Measurements from ENCODE around the gene TRAM1L1.

The TRAM1L1 gene
- 0 reads per million in 4 donors for total RNA-seq

DNA sequence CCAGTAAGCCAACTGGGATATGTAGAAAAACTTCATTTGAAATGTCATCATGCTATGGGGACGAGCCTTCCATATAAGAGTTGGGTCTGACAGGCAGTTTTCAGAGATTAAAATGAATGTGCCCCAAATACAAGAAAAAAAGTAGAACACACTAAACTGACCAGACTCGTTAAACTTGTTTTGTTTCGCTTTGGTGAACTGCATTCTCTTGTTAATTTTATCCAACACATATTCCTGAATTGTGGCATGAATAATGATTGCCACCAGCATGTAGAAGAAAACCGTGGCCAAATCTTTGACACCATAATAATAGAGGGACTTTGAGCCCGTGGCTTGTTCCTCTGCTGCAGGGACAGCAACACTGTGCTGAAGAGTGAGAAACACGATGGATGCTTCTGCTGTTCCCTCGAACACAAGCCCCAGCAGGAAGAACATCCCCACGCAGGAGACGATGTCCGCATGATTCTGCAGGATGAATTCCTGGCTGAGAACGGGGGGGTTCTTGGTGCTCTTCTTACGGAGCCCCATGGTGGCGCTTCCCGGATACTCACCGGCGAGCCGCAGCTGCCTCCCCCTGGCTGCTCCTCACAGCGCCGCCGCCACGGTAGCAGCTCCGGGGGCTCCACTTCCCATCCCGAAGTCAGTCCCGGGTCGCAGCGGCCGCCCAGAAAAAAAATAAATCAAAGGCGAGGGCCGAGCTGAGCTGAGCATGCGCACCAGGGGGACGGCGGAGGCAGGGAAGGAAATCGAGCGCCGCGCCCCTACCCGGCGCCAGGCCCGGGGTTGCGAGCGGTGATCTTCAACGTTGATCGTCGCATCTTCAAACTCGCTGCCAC is at the start of gene TRAM1L1:
TRAM1L1 (minus strand) TSS at position 711 of the 836 bp plus-strand sequence; CDS start at position 528, 183 bp downstream.
- peak in 1 of 5 donors; percentile 7 for DNase-seq

DNA sequence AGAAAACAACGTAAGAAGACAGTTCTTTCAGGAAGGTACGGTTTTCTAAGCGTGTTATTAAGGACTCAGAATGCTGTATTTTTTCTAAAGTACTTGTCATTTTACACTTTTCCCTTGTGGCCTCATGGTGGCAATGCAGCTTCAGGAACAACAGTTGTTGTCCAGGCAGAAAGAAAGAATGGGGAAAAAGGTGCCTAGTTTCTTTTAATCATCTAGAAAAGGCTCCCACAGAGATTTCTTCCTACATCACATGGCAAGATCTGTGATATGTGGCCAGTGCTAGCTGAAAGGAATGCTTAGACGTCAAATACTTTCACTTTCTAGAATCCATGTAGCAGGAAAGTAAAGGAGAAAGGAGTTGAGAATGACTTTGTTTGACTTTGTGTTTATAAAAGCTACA is 49.0 kb upstream of the TRAM1L1 start:
- no peak for DNase-seq

DNA sequence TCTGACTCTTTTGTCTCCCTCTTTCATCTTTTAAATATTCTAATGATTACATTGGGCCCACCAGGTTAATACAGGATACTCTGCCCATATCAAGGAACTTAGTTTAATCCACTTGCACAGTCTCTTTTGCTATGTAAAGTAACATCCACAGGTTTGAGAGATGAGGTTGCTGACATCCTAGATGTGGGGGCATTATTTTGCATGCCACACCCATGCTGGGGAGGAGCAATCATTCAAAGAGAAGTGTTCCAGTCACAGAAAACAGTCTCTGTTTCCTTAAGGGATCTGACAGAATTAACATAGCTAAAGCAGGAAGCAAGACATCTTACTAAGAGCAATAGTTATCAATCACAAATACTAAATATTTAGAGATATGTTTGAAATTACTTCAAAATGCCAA is 11.5 kb upstream of the TRAM1L1 start:
- no peak for DNase-seq

- no peak for DNase-seq
Observed at GRCh38 chr4:117096462-117096861, 11.1 kb upstream of the TRAM1L1 start.

DNA sequence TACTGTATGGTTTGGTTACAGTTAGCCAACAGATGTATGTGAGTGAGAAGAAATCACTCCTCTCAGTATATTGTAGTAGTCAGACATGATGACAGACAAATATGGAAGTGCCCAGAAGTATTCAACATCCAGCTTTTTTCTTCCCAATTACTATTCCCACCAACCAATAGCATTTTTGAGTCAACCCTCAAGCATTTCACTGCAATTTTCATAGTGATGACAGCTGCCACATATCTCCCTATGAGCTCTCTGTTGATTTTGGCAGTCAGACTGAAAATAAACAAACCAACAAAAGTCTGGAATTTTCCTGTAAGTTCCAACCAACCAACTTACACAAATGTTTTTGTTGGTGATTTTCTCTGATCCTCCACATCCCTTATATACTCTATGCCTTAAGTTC is 8.2 kb upstream of the TRAM1L1 start:
- no peak for DNase-seq

DNA sequence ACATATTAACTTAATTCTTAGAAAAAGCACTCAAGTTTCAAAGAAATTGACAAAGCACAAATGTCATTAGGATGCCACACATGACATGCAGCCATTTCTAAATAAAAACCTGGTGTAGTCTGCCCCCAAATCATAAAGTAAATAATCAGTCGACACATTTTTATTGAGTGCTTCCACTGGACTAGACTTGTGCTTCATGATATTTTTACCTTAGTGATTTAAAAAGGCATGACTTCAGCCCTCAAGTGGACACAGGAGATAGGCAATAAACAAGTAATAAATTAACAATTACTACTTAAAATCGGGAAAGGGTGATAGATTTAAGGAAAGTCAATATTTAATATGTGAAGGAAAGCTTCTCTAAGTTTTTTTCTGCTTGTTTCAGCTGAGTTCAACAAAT is 7.6 kb downstream of the TRAM1L1 start:
- DNase-seq = no peak

GRCh38 chr4:117068120-117068519 is 17.3 kb downstream of the TRAM1L1 start:
- DNase-seq = no peak

- no peak for DNase-seq
Observed at GRCh38 chr4:117063961-117064696, 21.2 kb downstream of the TRAM1L1 start.

- no peak for DNase-seq
Observed at GRCh38 chr4:117042962-117043361, 42.4 kb downstream of the TRAM1L1 start.

Data from T-helper 1 cell (primary cell).